IMR-90 (cell line): ENCODE results near the gene PPP1R37. TPM values are rescaled to one million over a fixed set of nuclear protein-coding genes. Genes with fewer than 3 reads are reported as not detected.

ENCODE experiments used
- ATAC-seq: fragments of 200-7000 bp; cut with Tn5 transposase; 2 replicates; pipeline ENCODE4 v1.9.1; 2020; ENCODE audit warnings: low read depth, mild to moderate bottlenecking, moderate library complexity
- BruUV-seq: library from RNA; stranded (reverse); fragments of 400-500 nt; replicated peaks from 2 replicates; lab custom pipeline; 2021; lab: Mats Ljungman, UMichigan
- CTCF ChIA-PET: fragments of 300-600 bp; formaldehyde crosslinking; extraction: SDS; loops from one replicate; lab custom pipeline; 2021; ENCODE audit warnings: antibody characterized with exemption; lab: Yijun Ruan, JAX
- POLR2A ChIA-PET: fragments of 300-600 bp; sonication (Branson Sonifier 250); formaldehyde crosslinking; loops from one replicate; lab custom pipeline; 2022; ENCODE audit warnings: antibody characterized with exemption; ENCODE audit not compliant: unreplicated experiment; lab: Charles Lee
- DNase-seq: peaks from one replicate; pipeline ENCODE4 v3.0.0; 2013
- H2AFZ ChIP-seq: replicated peaks from 2 replicates; pipeline ENCODE3; 2013; ENCODE audit warnings: low read length, mild to moderate bottlenecking; ENCODE audit not compliant: poor library complexity
- H2AK5ac ChIP-seq: 2 replicates; pipeline ENCODE4 v1.6.1; 2013; ENCODE audit warnings: low read depth, low read length, inconsistent platforms
- H2AK9ac ChIP-seq: replicated peaks from 2 replicates; pipeline ENCODE3; 2013; ENCODE audit warnings: mild to moderate bottlenecking, low read depth, low read length, moderate library complexity; ENCODE audit not compliant: poor library complexity
- H2BK120ac ChIP-seq: 2 replicates; pipeline ENCODE4 v1.6.1; 2013; ENCODE audit warnings: low read depth, low read length, inconsistent platforms
- H2BK15ac ChIP-seq: 3 replicates; pipeline ENCODE4 v1.6.1; 2013; ENCODE audit warnings: low read depth, low read length, inconsistent platforms
- H2BK20ac ChIP-seq: 2 replicates; pipeline ENCODE4 v1.6.1; 2013; ENCODE audit warnings: low read depth, mild to moderate bottlenecking, inconsistent platforms, low read length, moderate library complexity
- H2BK5ac ChIP-seq: 2 replicates; pipeline ENCODE4 v1.6.1; 2013; ENCODE audit warnings: mild to moderate bottlenecking, low read depth, low read length, inconsistent platforms; ENCODE audit not compliant: poor library complexity, severe bottlenecking
- H3K14ac ChIP-seq: replicated peaks from 2 replicates; pipeline ENCODE4 v1.6.1; 2013; ENCODE audit warnings: low read depth, low read length, inconsistent platforms
- H3K18ac ChIP-seq: 2 replicates; pipeline ENCODE4 v1.6.1; 2013; ENCODE audit warnings: low read depth, low read length, control low read depth
- H3K23ac ChIP-seq: 2 replicates; pipeline ENCODE4 v1.6.1; 2013; ENCODE audit warnings: low read depth, low read length, inconsistent platforms
- H3K27ac ChIP-seq: 2 replicates; pipeline ENCODE4 v1.5.1; 2013; ENCODE audit warnings: mild to moderate bottlenecking, control low read depth, low read length; ENCODE audit not compliant: insufficient read depth
- H3K27me3 ChIP-seq: 2 replicates; pipeline ENCODE4 v1.6.1; 2013; ENCODE audit warnings: low read length; ENCODE audit not compliant: control insufficient read depth, insufficient read depth
- H3K36me3 ChIP-seq: 2 replicates; pipeline ENCODE4 v1.6.1; 2013; ENCODE audit warnings: low read length, mixed read lengths; ENCODE audit not compliant: control insufficient read depth, insufficient read depth
- H3K4ac ChIP-seq: 2 replicates; pipeline ENCODE4 v1.6.1; 2013; ENCODE audit warnings: low read depth, low read length, inconsistent platforms
- H3K4me1 ChIP-seq: 2 replicates; pipeline ENCODE4 v1.6.1; 2013; ENCODE audit warnings: low read length, mixed read lengths; ENCODE audit not compliant: control insufficient read depth, insufficient read depth
- H3K4me2 ChIP-seq: 2 replicates; pipeline ENCODE4 v1.6.1; 2013; ENCODE audit warnings: low read depth, mild to moderate bottlenecking, control low read depth, low read length, moderate library complexity
- H3K4me3 ChIP-seq: 2 replicates; pipeline ENCODE4 v1.5.1; 2013; ENCODE audit warnings: low read depth, mild to moderate bottlenecking, control low read depth, low read length, moderate library complexity; ENCODE audit not compliant: insufficient read depth
- H3K56ac ChIP-seq: 2 replicates; pipeline ENCODE4 v1.6.1; 2013; ENCODE audit warnings: low read length, inconsistent platforms; ENCODE audit not compliant: insufficient read depth; ENCODE audit errors: extremely low read depth
- H3K79me1 ChIP-seq, 2 experiments: 2 replicates each; pipeline ENCODE4 v1.6.1; 2013; ENCODE audit warnings: low read length in 2 of 2, inconsistent platforms in 1 of 2, low read depth in 1 of 2
- H3K9ac ChIP-seq: 2 replicates; pipeline ENCODE4 v1.6.1; 2013; ENCODE audit warnings: low read depth, low read length, control low read depth
- H3K9me1 ChIP-seq: 2 replicates; pipeline ENCODE4 v1.6.1; 2013; ENCODE audit warnings: low read length, inconsistent platforms; ENCODE audit not compliant: insufficient read depth
- H3K9me3 ChIP-seq: 2 replicates; pipeline ENCODE4 v1.6.1; 2013; ENCODE audit warnings: low read length; ENCODE audit not compliant: control insufficient read depth, insufficient read depth
- H4K20me1 ChIP-seq: 2 replicates; pipeline ENCODE4 v1.6.1; 2013; ENCODE audit warnings: low read length, inconsistent platforms; ENCODE audit not compliant: insufficient read depth
- H4K5ac ChIP-seq: 2 replicates; pipeline ENCODE4 v1.6.1; 2013; ENCODE audit warnings: mild to moderate bottlenecking, low read depth, low read length, control low read depth
- H4K8ac ChIP-seq, 2 experiments: 2 replicates each; pipeline ENCODE4 v1.6.1; 2013; ENCODE audit warnings: low read depth in 2 of 2, low read length in 2 of 2, control low read depth in 1 of 2, inconsistent platforms in 1 of 2
- H4K91ac ChIP-seq: 2 replicates; pipeline ENCODE4 v1.6.1; 2013; ENCODE audit warnings: low read depth, low read length, inconsistent platforms; ENCODE audit not compliant: insufficient read depth
- BHLHE40 ChIP-seq: fragments of 150-350 bp; IDR thresholded peaks from 2 replicates; pipeline ENCODE4 v1.6.1; 2016; ENCODE audit warnings: mild to moderate bottlenecking, low read depth, low read length
- CEBPB ChIP-seq: IDR thresholded peaks from 2 replicates; pipeline ENCODE4 v1.6.1; 2012; ENCODE audit warnings: low read depth, low read length, improper control_type of control experiment
- CHD1 ChIP-seq: IDR thresholded peaks from 2 replicates; pipeline ENCODE4 v1.6.1; 2012; ENCODE audit warnings: low read depth, low read length, improper control_type of control experiment
- FOS ChIP-seq: fragments of 150-350 bp; IDR thresholded peaks from 2 replicates; pipeline ENCODE4 v1.6.1; 2016; ENCODE audit warnings: low read depth, low read length
- MAFK ChIP-seq: IDR thresholded peaks from 2 replicates; pipeline ENCODE4 v1.6.1; 2012; ENCODE audit warnings: low read depth, low read length, improper control_type of control experiment
- MAZ ChIP-seq: IDR thresholded peaks from 2 replicates; pipeline ENCODE4 v1.6.1; 2012; ENCODE audit warnings: low read depth, mild to moderate bottlenecking, low read length, improper control_type of control experiment, moderate library complexity, borderline replicate concordance
- NFE2L2 ChIP-seq: fragments of 150-350 bp; IDR thresholded peaks from 2 replicates; pipeline ENCODE4 v1.6.1; 2016; ENCODE audit warnings: low read depth, mild to moderate bottlenecking, low read length
- POLR2A ChIP-seq: IDR thresholded peaks from 2 replicates; pipeline ENCODE4 v1.6.1; 2012; ENCODE audit warnings: mild to moderate bottlenecking, low read depth, low read length
- RAD21 ChIP-seq: IDR thresholded peaks from 2 replicates; pipeline ENCODE4 v1.6.1; 2012; ENCODE audit warnings: low read length, improper control_type of control experiment
- SMC3 ChIP-seq: fragments of 150-350 bp; IDR thresholded peaks from 2 replicates; pipeline ENCODE4 v1.6.1; 2016; ENCODE audit warnings: low read depth, mild to moderate bottlenecking, antibody characterized with exemption, low read length, moderate library complexity
- WGBS, 2 experiments: methylation state at CpG; one replicate each; pipeline versions ENCODE4 v1.1.5 to v1.1.7; 2013; ENCODE audit warnings: missing lambda C conversion rate in 2 of 2; ENCODE audit not compliant: insufficient read length in 1 of 2; ENCODE audit errors: extremely low coverage in 2 of 2; 5-methylcytosine and 5-hydroxymethylcytosine counted together
- dilution Hi-C: fragments of 300-500 bp; cut with HindIII; formaldehyde crosslinking; loops from one replicate; pipeline ENCODE4 v1.14.3; 2018; ENCODE audit warnings: low sequenced_read_pairs; ENCODE audit not compliant: unreplicated experiment
- in situ Hi-C: fragments of 300-500 bp; cut with MboI; formaldehyde crosslinking; loops from 3 replicates; pipeline ENCODE4 v1.14.3; 2019; ENCODE audit warnings: low sequenced_read_pairs, inconsistent platforms, mixed read lengths
- intact Hi-C: fragments of 100-400 bp; cut with micrococcal nuclease; formaldehyde crosslinking; loops from 2 replicates; pipeline ENCODE4 v1.10.0; 2022
- polyA plus RNA-seq, 3 experiments: library from polyadenylated mRNA; depleted of rRNA; stranded (reverse); fragments of >200 nt; gene quantifications; 2 replicates each; pipeline ENCODE4 v1.2.3, GENCODE V29; 2012; ENCODE audit warnings: low replicate concordance in 1 of 3
- total RNA-seq: library from RNA; depleted of rRNA; stranded (reverse); fragments of >200 nt; gene quantifications from 2 replicates; pipeline ENCODE4 v1.2.3, GENCODE V29; 2012
- TF ChIP-seq, protein P1 (sequence below): conservative IDR thresholded peaks from 2 replicates; pipeline ENCODE4 v1.5.1; 2012; ENCODE audit warnings: mild to moderate bottlenecking, low read depth, low read length, improper control_type of control experiment
- TF ChIP-seq, protein P2 (sequence below): fragments of 150-350 bp; IDR thresholded peaks from 2 replicates; pipeline ENCODE4 v1.6.1; 2016; ENCODE audit warnings: low read depth, mild to moderate bottlenecking, low read length, moderate library complexity, borderline replicate concordance
- TF ChIP-seq, protein P3 (sequence below): fragments of 150-350 bp; IDR thresholded peaks from 2 replicates; pipeline ENCODE4 v1.6.1; 2017; ENCODE audit warnings: mild to moderate bottlenecking, antibody characterized with exemption, low read length, low read depth

Gene PPP1R37
- total and polyA plus RNA-seq, 2 of the 4 experiments (the other 2 are of a cell fraction): 13.1 to 18.5 TPM

DNA sequence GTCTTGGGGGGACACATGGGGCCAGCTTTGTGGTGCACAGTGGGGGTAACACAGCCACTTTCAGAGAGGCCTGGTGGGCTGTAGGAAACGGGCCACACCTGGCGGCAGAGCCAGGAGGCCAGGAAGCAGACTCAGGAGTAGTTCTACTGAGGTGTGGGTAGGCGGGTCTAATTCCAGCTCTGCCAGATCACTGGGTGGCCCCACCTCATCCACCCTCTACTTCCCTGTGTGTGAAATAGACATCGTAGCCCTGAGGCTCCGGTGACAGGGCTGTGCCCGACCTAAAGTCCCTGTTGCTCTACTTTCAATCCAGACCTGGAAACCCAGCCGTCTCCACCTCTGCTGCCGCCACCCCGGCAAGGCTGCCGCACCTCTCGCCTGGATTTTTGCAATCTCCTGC, 63.8 kb downstream of the PPP1R37 start:
- H3K27ac ChIP-seq: no peak overlapping the region
- 0 out of 2 replicates have a peak, but pooled peaks cover 7% of the 10 kb centered on the region for H3K9me1 ChIP-seq
- no peaks in the 10 kb centered on the region for H3K9me3 ChIP-seq
- dilution Hi-C loops: no loop called here
- no peak overlapping the region for H4K5ac ChIP-seq
- peaks cover 37% of the 10 kb centered on the region for H3K27me3 ChIP-seq
- H4K91ac ChIP-seq: no peak overlapping the region
- TF ChIP-seq BHLHE40: no peak
- no peak for TF ChIP-seq SMC3
- TF ChIP-seq CHD1: no peak
- no peak for TF ChIP-seq CEBPB
- TF ChIP-seq POLR2A: no peak
- TF ChIP-seq, protein P1, sequence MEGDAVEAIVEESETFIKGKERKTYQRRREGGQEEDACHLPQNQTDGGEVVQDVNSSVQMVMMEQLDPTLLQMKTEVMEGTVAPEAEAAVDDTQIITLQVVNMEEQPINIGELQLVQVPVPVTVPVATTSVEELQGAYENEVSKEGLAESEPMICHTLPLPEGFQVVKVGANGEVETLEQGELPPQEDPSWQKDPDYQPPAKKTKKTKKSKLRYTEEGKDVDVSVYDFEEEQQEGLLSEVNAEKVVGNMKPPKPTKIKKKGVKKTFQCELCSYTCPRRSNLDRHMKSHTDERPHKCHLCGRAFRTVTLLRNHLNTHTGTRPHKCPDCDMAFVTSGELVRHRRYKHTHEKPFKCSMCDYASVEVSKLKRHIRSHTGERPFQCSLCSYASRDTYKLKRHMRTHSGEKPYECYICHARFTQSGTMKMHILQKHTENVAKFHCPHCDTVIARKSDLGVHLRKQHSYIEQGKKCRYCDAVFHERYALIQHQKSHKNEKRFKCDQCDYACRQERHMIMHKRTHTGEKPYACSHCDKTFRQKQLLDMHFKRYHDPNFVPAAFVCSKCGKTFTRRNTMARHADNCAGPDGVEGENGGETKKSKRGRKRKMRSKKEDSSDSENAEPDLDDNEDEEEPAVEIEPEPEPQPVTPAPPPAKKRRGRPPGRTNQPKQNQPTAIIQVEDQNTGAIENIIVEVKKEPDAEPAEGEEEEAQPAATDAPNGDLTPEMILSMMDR: no peak
- no peak for TF ChIP-seq NFE2L2
- no peak for TF ChIP-seq MAFK
- TF ChIP-seq RAD21: no peak
- TF ChIP-seq MAZ: no peak
- no peak for TF ChIP-seq FOS
- TF ChIP-seq, protein P2, sequence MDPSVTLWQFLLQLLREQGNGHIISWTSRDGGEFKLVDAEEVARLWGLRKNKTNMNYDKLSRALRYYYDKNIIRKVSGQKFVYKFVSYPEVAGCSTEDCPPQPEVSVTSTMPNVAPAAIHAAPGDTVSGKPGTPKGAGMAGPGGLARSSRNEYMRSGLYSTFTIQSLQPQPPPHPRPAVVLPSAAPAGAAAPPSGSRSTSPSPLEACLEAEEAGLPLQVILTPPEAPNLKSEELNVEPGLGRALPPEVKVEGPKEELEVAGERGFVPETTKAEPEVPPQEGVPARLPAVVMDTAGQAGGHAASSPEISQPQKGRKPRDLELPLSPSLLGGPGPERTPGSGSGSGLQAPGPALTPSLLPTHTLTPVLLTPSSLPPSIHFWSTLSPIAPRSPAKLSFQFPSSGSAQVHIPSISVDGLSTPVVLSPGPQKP: no peak
- TF ChIP-seq, protein P3, sequence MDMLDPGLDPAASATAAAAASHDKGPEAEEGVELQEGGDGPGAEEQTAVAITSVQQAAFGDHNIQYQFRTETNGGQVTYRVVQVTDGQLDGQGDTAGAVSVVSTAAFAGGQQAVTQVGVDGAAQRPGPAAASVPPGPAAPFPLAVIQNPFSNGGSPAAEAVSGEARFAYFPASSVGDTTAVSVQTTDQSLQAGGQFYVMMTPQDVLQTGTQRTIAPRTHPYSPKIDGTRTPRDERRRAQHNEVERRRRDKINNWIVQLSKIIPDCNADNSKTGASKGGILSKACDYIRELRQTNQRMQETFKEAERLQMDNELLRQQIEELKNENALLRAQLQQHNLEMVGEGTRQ: no peak
- no peak overlapping the region for H3K56ac ChIP-seq
- ChIA-PET POLR2A (no interaction called here), CTCF (no interaction called here)
- H3K36me3 ChIP-seq: no peaks in the 10 kb centered on the region
- H2AK5ac ChIP-seq: no peak overlapping the region
- H2BK20ac ChIP-seq: no peak overlapping the region
- H3K79me1 ChIP-seq: no peaks in the 10 kb centered on the region
- no peak overlapping the region for H3K18ac ChIP-seq
- H2AFZ ChIP-seq: no peak overlapping the region
- DNase-seq (no peak), ATAC-seq (no peak)
- in situ Hi-C loops: no loop called here
- BruUV-seq: no TSS peak
- H3K9ac ChIP-seq: no peak overlapping the region
- H4K20me1 ChIP-seq: peaks cover 10% of the 10 kb centered on the region
- H2BK120ac ChIP-seq: no peak overlapping the region
- no peak overlapping the region for H3K4me2 ChIP-seq
- no peak overlapping the region for H3K4me3 ChIP-seq
- peaks cover 16% of the 10 kb centered on the region for H3K4me1 ChIP-seq
- WGBS, 2 experiments: 85% methylated on average over 9 of the region's 11 CpGs; no CpG with 5 or more reads in 1 of the 2 experiments
- H4K8ac ChIP-seq: no peak overlapping the region
- no peak overlapping the region for H3K4ac ChIP-seq
- no peak overlapping the region for H3K14ac ChIP-seq
- H3K23ac ChIP-seq: no peak overlapping the region
- no peak overlapping the region for H2BK5ac ChIP-seq
- no peak overlapping the region for H2BK15ac ChIP-seq
- intact Hi-C loops: no loop called here
- H2AK9ac ChIP-seq: no peak overlapping the region
